Stimulated activated CD4-positive, alpha-beta T cell treated with anti-CD3 and anti-CD28 coated beads, TNF-alpha, amount 100 ng/mL, for 24 hours (primary cell): Measurements from ENCODE around the gene PARVG.

Source experiments
- DNase-seq, 3 experiments: peaks; one replicate each; pipeline ENCODE4 v3.0.0-alpha.2; 2020; ENCODE audit warnings: low read depth in 3 of 3

PARVG gene

GRCh38 chr22:44242946-44243724, 62.4 kb downstream of the PARVG start:
- no peak for DNase-seq

GRCh38 chr22:44243761-44244160, 63.0 kb downstream of the PARVG start:
- DNase-seq = no peak

GRCh38 chr22:44244265-44244822, 63.6 kb downstream of the PARVG start:
- DNase-seq = no peak

- no peak for DNase-seq
Observed at GRCh38 chr22:44245438-44245837, 64.7 kb downstream of the PARVG start.

GRCh38 chr22:44245867-44246266, 65.1 kb downstream of the PARVG start:
- DNase-seq = no peak

GRCh38 chr22:44246615-44247326, 66.0 kb downstream of the PARVG start:
- no peak for DNase-seq

- DNase-seq = no peak
Observed at GRCh38 chr22:44247346-44247745, 66.6 kb downstream of the PARVG start.

GRCh38 chr22:44247923-44248892, 67.5 kb downstream of the PARVG start:
- no peak for DNase-seq

- DNase-seq = no peak
Observed at GRCh38 chr22:44248926-44249325, 68.2 kb downstream of the PARVG start.

GRCh38 chr22:44249376-44250147, 68.8 kb downstream of the PARVG start:
- DNase-seq = no peak

- DNase-seq = no peak
Observed at GRCh38 chr22:44254811-44255210, 74.1 kb downstream of the PARVG start.

GRCh38 chr22:44256085-44256484, 75.4 kb downstream of the PARVG start:
- no peak for DNase-seq

- DNase-seq = no peak
Observed at GRCh38 chr22:44256556-44257485, 76.1 kb downstream of the PARVG start.
